Common myeloid progenitor, CD34-positive (primary cell): Measurements from ENCODE around the gene SMIM8.

Experiments
- CTCF ChIA-PET: fragments of 350-600 bp; sonication (Branson Sonifier 250); formaldehyde crosslinking; loops from one replicate; lab custom pipeline; 2021; ENCODE audit warnings: antibody characterized with exemption; lab: Charles Lee
- POLR2A ChIA-PET: fragments of 350-600 bp; sonication (Branson Sonifier 250); formaldehyde crosslinking; loops from one replicate; lab custom pipeline; 2021; ENCODE audit warnings: antibody characterized with exemption; lab: Charles Lee
- DNase-seq, 3 donors: peaks; one replicate each; pipeline versions ENCODE4 v3.0.0 to v3.0.0-alpha.2; 2013
- H3K27ac ChIP-seq, 2 experiments: 1 replicate in 1 of 2; 2 replicates in 1 of 2; pipeline ENCODE4 v1.7.0; 2013; ENCODE audit warnings: inconsistent platforms in 2 of 2, low read length in 2 of 2, mild to moderate bottlenecking in 2 of 2, low read depth in 1 of 2, moderate library complexity in 1 of 2; ENCODE audit not compliant: severe bottlenecking in 2 of 2, insufficient read depth in 1 of 2, poor library complexity in 1 of 2
- H3K27me3 ChIP-seq, 5 experiments: replicated peaks in 2 of 5; 1 replicate in 3 of 5; 2 replicates in 2 of 5; pipeline versions ENCODE4 v1.6.1 to v1.7.0; 2013; ENCODE audit warnings: low read length in 4 of 5, mild to moderate bottlenecking in 2 of 5, moderate library complexity in 2 of 5, inconsistent platforms in 1 of 5; ENCODE audit not compliant: insufficient read depth in 5 of 5, control insufficient read depth in 4 of 5
- H3K36me3 ChIP-seq, 4 experiments: 1 replicate in 2 of 4; 2 replicates in 2 of 4; pipeline versions ENCODE4 v1.6.1 to v1.7.0; 2013; ENCODE audit warnings: low read length in 3 of 4, control low read depth in 1 of 4, mild to moderate bottlenecking in 1 of 4; ENCODE audit not compliant: control insufficient read depth in 4 of 4, insufficient read depth in 4 of 4
- H3K4me1 ChIP-seq, 4 experiments: 1 replicate in 3 of 4; 2 replicates in 1 of 4; pipeline versions ENCODE4 v1.6.1 to v1.7.1; 2013; ENCODE audit warnings: low read length in 3 of 4, mild to moderate bottlenecking in 3 of 4, control low read depth in 1 of 4, inconsistent platforms in 1 of 4, moderate library complexity in 1 of 4; ENCODE audit not compliant: control insufficient read depth in 4 of 4, insufficient read depth in 4 of 4; ENCODE audit errors: control extremely low read depth in 1 of 4
- H3K4me3 ChIP-seq, 7 experiments: 1 replicate in 4 of 7; 2 replicates in 3 of 7; pipeline versions ENCODE4 v1.5.1 to v1.7.0; 2013; ENCODE audit warnings: mild to moderate bottlenecking in 7 of 7, low read length in 6 of 7, moderate library complexity in 6 of 7, inconsistent platforms in 2 of 7, low read depth in 2 of 7, control low read depth in 1 of 7; ENCODE audit not compliant: insufficient read depth in 4 of 7, control insufficient read depth in 1 of 7; ENCODE audit errors: extremely low read depth in 1 of 7
- H3K9me3 ChIP-seq, 5 experiments: 1 replicate in 4 of 5; 2 replicates in 1 of 5; pipeline versions ENCODE4 v1.6.1 to v1.7.1; 2013; ENCODE audit warnings: low read length in 4 of 5, mild to moderate bottlenecking in 2 of 5, inconsistent platforms in 1 of 5, low read depth in 1 of 5, moderate library complexity in 1 of 5; ENCODE audit not compliant: control insufficient read depth in 4 of 5, insufficient read depth in 2 of 5; ENCODE audit errors: control extremely low read depth in 1 of 5
- WGBS: methylation state at CpG from one replicate; pipeline ENCODE4 v1.1.5; 2013; ENCODE audit not compliant: insufficient coverage; 5-methylcytosine and 5-hydroxymethylcytosine counted together

SMIM8 gene

DNA sequence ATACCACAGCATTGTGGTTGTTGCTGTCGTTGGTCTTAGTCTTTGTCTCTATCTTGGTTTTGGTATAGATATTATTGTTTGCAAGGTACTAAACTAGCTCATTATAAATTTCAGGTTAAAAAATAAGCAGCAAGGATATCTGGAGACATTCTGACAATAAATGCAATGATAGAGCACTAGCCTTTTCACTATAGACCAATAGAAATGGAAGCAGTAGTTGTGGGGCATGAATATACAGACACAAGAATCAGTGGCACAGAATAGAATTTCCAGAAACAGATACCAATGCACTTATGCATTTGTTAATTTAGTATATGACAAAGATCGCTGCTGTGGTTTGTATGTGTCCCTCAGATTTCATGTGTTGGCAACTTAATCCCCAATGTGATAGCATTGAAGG, 54.3 kb downstream of the SMIM8 start:
- no peaks in the 10 kb centered on the region for H3K36me3 ChIP-seq
- ChIA-PET CTCF (interaction anchor here (1.2 kb wide), 1 partner anchor 1495 kb away, joined by 3 read pairs; no protein-coding TSS in a partner anchor), POLR2A (no interaction called here)
- peaks cover 0 to 6% (median 0%) of the 10 kb centered on the region in 5 experiments for H3K9me3 ChIP-seq
- no peaks in the 10 kb centered on the region for H3K4me1 ChIP-seq
- DNase-seq, result no peak
- no peaks in the 10 kb centered on the region for H3K27me3 ChIP-seq
- no peak overlapping the region for H3K4me3 ChIP-seq
- H3K27ac ChIP-seq, result no peak overlapping the region
- 100% methylated on average over 1 of the region's 2 CpGs for whole genome bisulfite sequencing

DNA sequence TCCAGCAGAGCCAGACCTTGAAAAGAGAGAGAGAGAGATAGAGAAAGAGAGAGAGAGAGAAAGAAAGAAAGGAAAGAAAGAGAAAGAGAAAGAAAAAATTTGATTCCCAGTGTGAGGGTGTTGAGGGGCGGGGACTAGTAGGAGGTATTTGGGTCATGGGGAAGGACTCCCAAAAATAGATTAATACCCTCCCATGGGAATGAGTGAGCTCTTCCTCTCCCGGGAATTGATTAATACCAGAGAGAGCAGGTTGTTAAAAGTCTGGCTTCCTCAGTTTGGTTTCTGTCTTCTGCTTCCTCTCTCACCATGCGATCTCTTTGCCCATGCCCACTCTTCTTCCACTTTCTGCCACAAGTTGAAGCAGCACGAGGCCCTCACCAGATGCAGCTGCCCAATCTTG, 56.6 kb downstream of the SMIM8 start:
- Histone ChIP-seq H3K27ac (no peak overlapping the region), H3K9me3 (no peaks in the 10 kb centered on the region), H3K27me3 (no peaks in the 10 kb centered on the region), H3K36me3 (no peaks in the 10 kb centered on the region), H3K4me3 (no peak overlapping the region), H3K4me1 (no peaks in the 10 kb centered on the region)
- DNase-seq, result no peak
- WGBS, result 92% methylated on average over 3 of the region's 4 CpGs
- CTCF ChIA-PET, result no interaction called here
- POLR2A ChIA-PET, result no interaction called here

DNA sequence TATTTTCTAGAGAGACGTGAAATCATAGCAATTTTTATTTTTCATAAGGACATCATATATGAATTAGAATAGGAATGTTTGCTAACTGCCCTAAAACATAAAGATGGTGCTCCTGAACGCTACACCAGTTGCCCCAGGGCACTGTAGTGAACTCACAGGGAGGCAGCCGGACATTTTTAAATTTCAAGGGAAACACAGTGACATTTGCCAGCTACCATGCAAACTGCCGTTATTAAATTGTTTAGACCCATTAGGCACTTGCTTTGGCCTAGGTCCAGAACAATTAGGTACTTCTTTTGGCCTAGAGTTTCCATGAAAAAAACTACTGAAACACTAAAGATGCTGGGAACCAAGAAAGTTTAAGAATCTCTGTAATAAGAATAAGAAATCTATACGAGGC, 60.5 kb downstream of the SMIM8 start:
- Histone ChIP-seq H3K9me3 (no peaks in the 10 kb centered on the region), H3K27ac (no peak overlapping the region), H3K27me3 (no peaks in the 10 kb centered on the region), H3K36me3 (no peaks in the 10 kb centered on the region), H3K4me1 (no peaks in the 10 kb centered on the region), H3K4me3 (no peak overlapping the region)
- WGBS, result 96% methylated on average over 4 of the region's 5 CpGs
- ChIA-PET CTCF (interaction anchor here (1.8 kb wide), 1 partner anchor 10 kb away, joined by 4 read pairs; no protein-coding TSS in a partner anchor), POLR2A (no interaction called here)
- no peak for DNase-seq

DNA sequence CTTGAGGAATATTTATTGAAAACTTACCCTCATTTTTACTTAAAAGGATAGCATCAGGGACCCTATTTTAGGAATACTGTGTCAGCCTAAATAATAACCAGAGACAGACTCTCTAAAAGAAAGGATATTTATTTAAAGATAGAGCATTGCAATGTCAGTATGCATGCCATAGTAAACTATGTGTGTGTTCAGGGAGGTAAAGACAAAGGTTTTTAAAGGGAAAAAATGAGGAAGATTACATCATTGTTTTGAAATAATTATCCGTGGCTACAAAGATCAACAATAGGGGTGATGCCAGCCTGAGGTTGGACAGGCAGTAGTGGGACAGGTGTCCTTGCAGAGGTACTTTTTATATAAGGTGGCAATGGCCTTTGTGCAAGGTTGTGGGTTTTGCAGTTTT, 61.6 kb downstream of the SMIM8 start:
- no peaks in the 10 kb centered on the region for H3K27me3 ChIP-seq
- 100% methylated on average over 1 of the region's 1 CpG for WGBS
- ChIA-PET CTCF (interaction anchor here (1.8 kb wide), 1 partner anchor 9 kb away, joined by 4 read pairs; no protein-coding TSS in a partner anchor), POLR2A (no interaction called here)
- no peaks in the 10 kb centered on the region for H3K4me1 ChIP-seq
- H3K9me3 ChIP-seq, result no peaks in the 10 kb centered on the region
- no peak overlapping the region for H3K27ac ChIP-seq
- H3K36me3 ChIP-seq, result no peaks in the 10 kb centered on the region
- DNase-seq, result no peak
- no peak overlapping the region for H3K4me3 ChIP-seq

DNA sequence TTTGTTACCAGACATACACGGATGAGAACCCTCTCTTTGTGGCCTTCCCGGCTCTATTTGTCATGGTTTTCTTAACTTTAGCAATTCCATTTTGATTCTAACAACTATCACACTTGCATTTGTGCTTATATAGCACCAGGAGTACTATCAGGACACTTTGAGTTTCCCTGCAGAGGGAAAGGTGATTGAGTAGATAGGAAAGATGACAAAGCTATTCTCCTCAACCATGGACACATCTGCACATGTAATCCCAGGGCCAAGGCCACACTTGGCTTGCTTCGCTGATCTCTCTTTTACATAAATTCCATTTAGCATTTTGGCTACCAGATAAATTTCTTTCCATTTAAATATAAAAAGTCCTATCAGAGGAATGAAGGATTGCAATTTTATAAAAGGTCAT, 62.1 kb downstream of the SMIM8 start:
- Histone ChIP-seq H3K36me3 (no peaks in the 10 kb centered on the region), H3K4me1 (no peaks in the 10 kb centered on the region), H3K4me3 (no peak overlapping the region), H3K9me3 (no peaks in the 10 kb centered on the region), H3K27ac (no peak overlapping the region), H3K27me3 (no peaks in the 10 kb centered on the region)
- ChIA-PET CTCF (interaction anchor here (1.8 kb wide), 1 partner anchor 9 kb away, joined by 4 read pairs; no protein-coding TSS in a partner anchor), POLR2A (no interaction called here)
- 100% methylated on average over 1 of the region's 3 CpGs for WGBS
- DNase-seq, result no peak

DNA sequence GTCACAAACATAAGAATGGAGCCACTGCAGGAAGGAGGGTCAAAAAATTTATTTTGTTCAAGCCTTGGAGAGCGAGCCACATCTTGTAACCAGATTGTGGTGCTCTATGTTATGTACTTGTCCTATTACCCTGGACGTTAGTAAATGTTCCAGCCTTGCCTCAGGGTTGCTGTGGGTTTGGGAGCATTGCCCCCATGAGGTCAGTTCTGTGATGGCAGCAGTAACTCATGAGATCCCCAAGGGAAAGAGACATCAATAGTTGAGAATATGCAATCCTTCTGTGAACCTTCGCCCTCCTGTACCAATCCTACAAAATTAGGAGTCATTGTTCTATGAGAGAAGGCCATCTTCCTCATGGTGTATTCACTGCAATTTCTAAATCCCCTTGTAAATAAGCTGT, 68.9 kb downstream of the SMIM8 start:
- H3K27me3 ChIP-seq, result no peaks in the 10 kb centered on the region
- 67% methylated on average over 3 of the region's 3 CpGs for WGBS
- no peak overlapping the region for H3K4me3 ChIP-seq
- peak; percentile 24 to 39 (median 38) for DNase-seq
- no peaks in the 10 kb centered on the region for H3K4me1 ChIP-seq
- POLR2A ChIA-PET, result no interaction called here
- CTCF ChIA-PET, result interaction anchor here (1.7 kb wide), 1 partner anchor 71 kb away, joined by 4 read pairs; no protein-coding TSS in a partner anchor
- H3K9me3 ChIP-seq, result no peaks in the 10 kb centered on the region
- H3K27ac ChIP-seq, result no peak overlapping the region
- no peaks in the 10 kb centered on the region for H3K36me3 ChIP-seq
